K562 (cell line): ENCODE data around the gene SUPT16H.
A peak's percentile ranks its signal among the peaks of the same experiment; 100 is the strongest.

Experiments
- GABPB1 ChIP-seq: sonication (generic); formaldehyde crosslinking; IDR thresholded peaks from 2 replicates; pipeline ENCODE4 v1.8.0; 2022; ENCODE audit warnings: mild to moderate bottlenecking, missing genetic modification reagents
- JUNB ChIP-seq: fragments of 450-650 bp; formaldehyde crosslinking; conservative IDR thresholded peaks from 2 replicates; pipeline ENCODE4 v1.4.0; 2020; ENCODE audit warnings: mild to moderate bottlenecking
- ZNF232 ChIP-seq: sonication (generic); formaldehyde crosslinking; IDR thresholded peaks from 2 replicates; pipeline ENCODE4 v1.8.0; 2022; ENCODE audit warnings: mild to moderate bottlenecking, missing genetic modification reagents
- ZNF274 ChIP-seq: IDR thresholded peaks from 2 replicates; pipeline ENCODE4 v1.6.1; 2011; ENCODE audit warnings: low read depth, mild to moderate bottlenecking, low read length, moderate library complexity, borderline replicate concordance
- TF ChIP-seq, protein P1 (sequence below): fragments of 450-650 bp; IDR thresholded peaks from 2 replicates; pipeline ENCODE4 v1.7.1; 2018; ENCODE audit warnings: mild to moderate bottlenecking, low read depth; ENCODE audit not compliant: partially characterized antibody
- TF ChIP-seq, protein P2 (sequence below), 3 experiments: IDR thresholded peaks in 2 of 3; conservative IDR thresholded peaks in 1 of 3; 2 replicates each; pipeline ENCODE4 v1.5.1; 2011 to 2012; ENCODE audit warnings: low read length in 3 of 3, mild to moderate bottlenecking in 3 of 3, control low read depth in 2 of 3, improper control_type of control experiment in 1 of 3, inconsistent platforms in 1 of 3, low read depth in 1 of 3, mixed read lengths in 1 of 3, moderate library complexity in 1 of 3; ENCODE audit not compliant: insufficient read depth in 2 of 3

DNA sequence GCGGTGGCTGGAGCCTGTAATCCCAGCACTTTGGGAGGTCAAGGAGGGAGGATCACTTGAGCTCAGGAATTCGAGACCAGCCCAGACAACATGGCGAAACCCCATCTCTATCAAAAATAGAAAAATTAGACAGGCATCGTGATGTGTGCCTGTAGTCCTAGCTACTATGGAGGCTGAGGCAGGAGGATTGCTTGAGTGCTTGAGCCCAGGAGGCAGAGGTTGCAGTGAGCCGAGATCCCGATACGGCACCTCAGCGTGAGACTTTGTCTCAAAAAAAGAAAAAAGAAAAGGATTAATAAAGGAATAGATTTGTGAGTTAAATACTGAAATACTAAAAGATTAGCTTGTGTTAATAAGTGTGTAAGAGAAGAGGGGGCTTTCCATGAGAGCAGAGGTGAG lies 74.6 kb downstream of the SUPT16H start:
- TF ChIP-seq GABPB1 (CRISPR knock-in tag) (0 out of 2 replicates have a peak, but pooled peaks have one; percentile 1), ZNF274 (no peak), JUNB (no peak), ZNF232 (CRISPR knock-in tag) (no peak)
- TF ChIP-seq, protein P1, sequence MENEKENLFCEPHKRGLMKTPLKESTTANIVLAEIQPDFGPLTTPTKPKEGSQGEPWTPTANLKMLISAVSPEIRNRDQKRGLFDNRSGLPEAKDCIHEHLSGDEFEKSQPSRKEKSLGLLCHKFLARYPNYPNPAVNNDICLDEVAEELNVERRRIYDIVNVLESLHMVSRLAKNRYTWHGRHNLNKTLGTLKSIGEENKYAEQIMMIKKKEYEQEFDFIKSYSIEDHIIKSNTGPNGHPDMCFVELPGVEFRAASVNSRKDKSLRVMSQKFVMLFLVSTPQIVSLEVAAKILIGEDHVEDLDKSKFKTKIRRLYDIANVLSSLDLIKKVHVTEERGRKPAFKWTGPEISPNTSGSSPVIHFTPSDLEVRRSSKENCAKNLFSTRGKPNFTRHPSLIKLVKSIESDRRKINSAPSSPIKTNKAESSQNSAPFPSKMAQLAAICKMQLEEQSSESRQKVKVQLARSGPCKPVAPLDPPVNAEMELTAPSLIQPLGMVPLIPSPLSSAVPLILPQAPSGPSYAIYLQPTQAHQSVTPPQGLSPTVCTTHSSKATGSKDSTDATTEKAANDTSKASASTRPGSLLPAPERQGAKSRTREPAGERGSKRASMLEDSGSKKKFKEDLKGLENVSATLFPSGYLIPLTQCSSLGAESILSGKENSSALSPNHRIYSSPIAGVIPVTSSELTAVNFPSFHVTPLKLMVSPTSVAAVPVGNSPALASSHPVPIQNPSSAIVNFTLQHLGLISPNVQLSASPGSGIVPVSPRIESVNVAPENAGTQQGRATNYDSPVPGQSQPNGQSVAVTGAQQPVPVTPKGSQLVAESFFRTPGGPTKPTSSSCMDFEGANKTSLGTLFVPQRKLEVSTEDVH = no peak
- TF ChIP-seq, protein P2, sequence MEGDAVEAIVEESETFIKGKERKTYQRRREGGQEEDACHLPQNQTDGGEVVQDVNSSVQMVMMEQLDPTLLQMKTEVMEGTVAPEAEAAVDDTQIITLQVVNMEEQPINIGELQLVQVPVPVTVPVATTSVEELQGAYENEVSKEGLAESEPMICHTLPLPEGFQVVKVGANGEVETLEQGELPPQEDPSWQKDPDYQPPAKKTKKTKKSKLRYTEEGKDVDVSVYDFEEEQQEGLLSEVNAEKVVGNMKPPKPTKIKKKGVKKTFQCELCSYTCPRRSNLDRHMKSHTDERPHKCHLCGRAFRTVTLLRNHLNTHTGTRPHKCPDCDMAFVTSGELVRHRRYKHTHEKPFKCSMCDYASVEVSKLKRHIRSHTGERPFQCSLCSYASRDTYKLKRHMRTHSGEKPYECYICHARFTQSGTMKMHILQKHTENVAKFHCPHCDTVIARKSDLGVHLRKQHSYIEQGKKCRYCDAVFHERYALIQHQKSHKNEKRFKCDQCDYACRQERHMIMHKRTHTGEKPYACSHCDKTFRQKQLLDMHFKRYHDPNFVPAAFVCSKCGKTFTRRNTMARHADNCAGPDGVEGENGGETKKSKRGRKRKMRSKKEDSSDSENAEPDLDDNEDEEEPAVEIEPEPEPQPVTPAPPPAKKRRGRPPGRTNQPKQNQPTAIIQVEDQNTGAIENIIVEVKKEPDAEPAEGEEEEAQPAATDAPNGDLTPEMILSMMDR (IDR thresholded peaks at IDR 0.05 in 2 of 3, conservative IDR thresholded peaks at IDR 0.05 in 1 of 3; ENCODE audit: insufficient read depth in 2 of 3, low read depth in 1 of 3, low read length in 3 of 3) = no peak
